DND-41 (cell line): ENCODE data around the gene TMX2.

Experiments used
- ATAC-seq: fragments of 200-7000 bp; cut with Tn5 transposase; 3 replicates; pipeline ENCODE4 v1.9.1; 2021; ENCODE audit warnings: low read depth; ENCODE audit not compliant: insufficient read depth
- DNase-seq: peaks from one replicate; pipeline ENCODE4 v3.0.0-alpha.2; 2020
- H2AFZ ChIP-seq: 2 replicates; pipeline ENCODE4 v1.6.0; 2012; ENCODE audit warnings: low read depth, low read length
- H3K27ac ChIP-seq: 2 replicates; pipeline ENCODE4 v1.5.1; 2012; ENCODE audit warnings: low read length, inconsistent platforms
- H3K27me3 ChIP-seq: fragments of 200-600 bp; sonication (generic); 2 replicates; pipeline ENCODE4 v1.6.0; 2012; ENCODE audit warnings: low read length, mild to moderate bottlenecking, inconsistent platforms; ENCODE audit not compliant: insufficient read depth, poor library complexity
- H3K36me3 ChIP-seq: 2 replicates; pipeline ENCODE4 v1.5.1; 2012; ENCODE audit warnings: low read length, inconsistent platforms; ENCODE audit not compliant: insufficient read depth
- H3K4me1 ChIP-seq: 2 replicates; pipeline ENCODE4 v1.5.1; 2012; ENCODE audit warnings: mild to moderate bottlenecking, low read length; ENCODE audit not compliant: insufficient read depth
- H3K4me2 ChIP-seq: 2 replicates; pipeline ENCODE4 v1.6.0; 2012; ENCODE audit warnings: mild to moderate bottlenecking, moderate library complexity, low read length, inconsistent platforms; ENCODE audit not compliant: insufficient read depth
- H3K4me3 ChIP-seq, 2 experiments: fragments of 200-600 bp in 1 of 2; shearing (Covaris generic) in 1 of 2; 2 replicates each; pipeline ENCODE4 v1.5.1; 2012 to 2016; ENCODE audit warnings: inconsistent platforms in 2 of 2, low read length in 2 of 2, mild to moderate bottlenecking in 2 of 2, low read depth in 1 of 2, moderate library complexity in 1 of 2
- H3K79me2 ChIP-seq: 2 replicates; pipeline ENCODE4 v1.6.0; 2012; ENCODE audit warnings: low read length, inconsistent platforms; ENCODE audit not compliant: insufficient read depth
- H3K9ac ChIP-seq: 2 replicates; pipeline ENCODE4 v1.6.0; 2012; ENCODE audit warnings: low read depth, mild to moderate bottlenecking, inconsistent platforms, low read length, moderate library complexity
- H3K9me3 ChIP-seq: 2 replicates; pipeline ENCODE4 v1.5.1; 2012; ENCODE audit warnings: low read length, moderate library complexity, mild to moderate bottlenecking, inconsistent platforms; ENCODE audit not compliant: insufficient read depth, severe bottlenecking
- H4K20me1 ChIP-seq: 2 replicates; pipeline ENCODE4 v1.6.0; 2012; ENCODE audit warnings: low read length; ENCODE audit not compliant: insufficient read depth
- CTCF ChIP-seq: IDR thresholded peaks from 2 replicates; pipeline ENCODE4 v1.5.1; 2012; ENCODE audit warnings: borderline replicate concordance, low read length, moderate library complexity, mild to moderate bottlenecking; ENCODE audit not compliant: poor library complexity, severe bottlenecking; ENCODE audit errors: extremely low read depth
- EZH2 ChIP-seq: IDR thresholded peaks from 3 replicates; pipeline ENCODE4 v1.6.1; 2012; ENCODE audit warnings: borderline replicate concordance, low read depth, mild to moderate bottlenecking, moderate library complexity, low read length, inconsistent platforms; ENCODE audit not compliant: severe bottlenecking

Gene TMX2

GRCh38 chr11:57727185-57727584 is 14.8 kb downstream of the TMX2 start:
- no peak overlapping the region for H3K4me3 ChIP-seq
- H3K27ac ChIP-seq = no peak overlapping the region
- no peak overlapping the region for H2AFZ ChIP-seq
- no peak overlapping the region for H3K9ac ChIP-seq
- H3K4me1 ChIP-seq = no peaks in the 10 kb centered on the region
- H3K36me3 ChIP-seq = peaks cover 23% of the 10 kb centered on the region
- H4K20me1 ChIP-seq = peaks cover 38% of the 10 kb centered on the region; the same call in 1 of the 2 replicates
- H3K4me2 ChIP-seq = no peak overlapping the region
- peaks cover 96% of the 10 kb centered on the region for H3K79me2 ChIP-seq
- ATAC-seq (no peak), DNase-seq (no peak)
- H3K9me3 ChIP-seq = no peaks in the 10 kb centered on the region
- no peaks in the 10 kb centered on the region for H3K27me3 ChIP-seq
- no peak for TF ChIP-seq CTCF

- Histone ChIP-seq H4K20me1 (peaks cover 36% of the 10 kb centered on the region; the same call in 1 of the 2 replicates), H3K27ac (no peak overlapping the region), H3K36me3 (peaks cover 26% of the 10 kb centered on the region), H3K27me3 (no peaks in the 10 kb centered on the region), H3K4me3 (no peak overlapping the region), H3K4me1 (no peaks in the 10 kb centered on the region), H3K9me3 (no peaks in the 10 kb centered on the region), H2AFZ (no peak overlapping the region), H3K4me2 (no peak overlapping the region), H3K79me2 (peaks cover 97% of the 10 kb centered on the region), H3K9ac (no peak overlapping the region)
- DNase-seq (no peak), ATAC-seq (no peak)
- TF ChIP-seq EZH2 (no peak), CTCF (no peak)
These were observed 16.4 kb downstream of the TMX2 start for GRCh38 chr11:57728829-57729228.

GRCh38 chr11:57729479-57729878 is 17.1 kb downstream of the TMX2 start:
- Histone ChIP-seq H3K4me2 (no peak overlapping the region), H3K79me2 (peaks cover 97% of the 10 kb centered on the region)

More at GRCh38 chr11:57729479-57729878, 17.1 kb downstream of the TMX2 start:
- Histone ChIP-seq H3K4me3 (no peak overlapping the region), H3K27ac (no peak overlapping the region), H3K36me3 (peaks cover 26% of the 10 kb centered on the region), H2AFZ (no peak overlapping the region), H3K9me3 (no peaks in the 10 kb centered on the region), H3K4me1 (no peaks in the 10 kb centered on the region), H3K27me3 (no peaks in the 10 kb centered on the region), H4K20me1 (peaks cover 30% of the 10 kb centered on the region; the same call in 1 of the 2 replicates), H3K9ac (no peak overlapping the region)
- DNase-seq = no peak
- ATAC-seq = no peak
- TF ChIP-seq CTCF (no peak), EZH2 (no peak)
